GM23338 (cell line): ENCODE results near the gene SSTR1. TPM values are rescaled to one million over a fixed set of nuclear protein-coding genes. Genes with fewer than 3 reads are reported as not detected.

Source experiments
- ATAC-seq: fragments of 200-7000 bp; cut with Tn5 transposase; 3 replicates; pipeline ENCODE4 v1.9.1; 2020
- DNase-seq: peaks from one replicate; pipeline ENCODE4 v3.0.0-alpha.2; 2015; ENCODE audit warnings: low spot score
- H2AFZ ChIP-seq: fragments of 200-600 bp; sonication (generic); 2 replicates; pipeline ENCODE4 v1.8.0; 2016; ENCODE audit warnings: antibody characterized with exemption, mild to moderate bottlenecking, moderate library complexity
- H3F3A ChIP-seq: fragments of 200-600 bp; sonication (generic); replicated peaks from 2 replicates; pipeline ENCODE4 v1.8.0; 2017; ENCODE audit warnings: antibody characterized with exemption, mixed run types, low read depth
- H3K27ac ChIP-seq: fragments of 200-600 bp; sonication (generic); 2 replicates; pipeline ENCODE4 v1.6.1; 2016; ENCODE audit warnings: low read depth
- H3K27me3 ChIP-seq: fragments of 200-600 bp; sonication (generic); 2 replicates; pipeline ENCODE4 v1.8.0; 2016; ENCODE audit warnings: mild to moderate bottlenecking, mixed run types, moderate library complexity; ENCODE audit not compliant: insufficient read depth
- H3K36me3 ChIP-seq: fragments of 200-600 bp; sonication (generic); 2 replicates; pipeline ENCODE4 v1.8.0; 2016; ENCODE audit warnings: mild to moderate bottlenecking; ENCODE audit not compliant: insufficient read depth
- H3K4me1 ChIP-seq: fragments of 200-600 bp; sonication (generic); 2 replicates; pipeline ENCODE4 v1.8.0; 2016; ENCODE audit warnings: mild to moderate bottlenecking, moderate library complexity; ENCODE audit not compliant: insufficient read depth
- H3K4me2 ChIP-seq: fragments of 200-600 bp; sonication (generic); 2 replicates; pipeline ENCODE4 v1.7.1; 2017; ENCODE audit warnings: mixed run types
- H3K4me3 ChIP-seq: fragments of 200-600 bp; sonication (generic); 2 replicates; pipeline ENCODE4 v1.6.1; 2016; ENCODE audit warnings: mixed run types
- H3K79me2 ChIP-seq: fragments of 200-600 bp; sonication (generic); replicated peaks from 2 replicates; pipeline ENCODE4 v1.8.0; 2017; ENCODE audit warnings: mild to moderate bottlenecking; ENCODE audit not compliant: insufficient read depth
- H3K9me2 ChIP-seq: fragments of 200-600 bp; sonication (generic); 2 replicates; pipeline ENCODE4 v1.8.0; 2017; ENCODE audit not compliant: insufficient read depth
- H4K20me1 ChIP-seq: fragments of 200-600 bp; sonication (generic); replicated peaks from 2 replicates; pipeline ENCODE4 v1.8.0; 2017; ENCODE audit warnings: mild to moderate bottlenecking; ENCODE audit not compliant: insufficient read depth
- H3K27ac Mint-ChIP-seq: 2 replicates; pipeline ENCODE4 v1.8.0; 2020; ENCODE audit warnings: inconsistent platforms, mild to moderate bottlenecking, moderate library complexity, mixed read lengths
- H3K27me3 Mint-ChIP-seq: 3 replicates; pipeline ENCODE4 v1.8.0; 2022; ENCODE audit warnings: low read depth, mild to moderate bottlenecking, moderate library complexity, mixed read lengths, inconsistent platforms; ENCODE audit not compliant: insufficient read depth, poor library complexity
- H3K36me3 Mint-ChIP-seq: 3 replicates; pipeline ENCODE4 v1.8.0; 2021; ENCODE audit warnings: low read depth, mild to moderate bottlenecking, inconsistent platforms, moderate library complexity, mixed read lengths
- H3K4me1 Mint-ChIP-seq: 3 replicates; pipeline ENCODE4 v1.8.0; 2020; ENCODE audit warnings: mild to moderate bottlenecking, inconsistent platforms, mixed read lengths
- H3K4me3 Mint-ChIP-seq: 3 replicates; pipeline ENCODE4 v1.8.0; 2021; ENCODE audit warnings: moderate library complexity, mild to moderate bottlenecking, inconsistent platforms, mixed read lengths
- H3K9me3 Mint-ChIP-seq: 3 replicates; pipeline ENCODE4 v1.8.0; 2020; ENCODE audit warnings: moderate library complexity, mild to moderate bottlenecking, inconsistent platforms, mixed read lengths
- CREB1 ChIP-seq: fragments of 250-450 bp; sonication (Bioruptor Pico); IDR thresholded peaks from 2 replicates; pipeline ENCODE4 v1.5.0; 2020; ENCODE audit warnings: low read depth, mild to moderate bottlenecking, moderate library complexity
- EZH2 ChIP-seq: fragments of 200-600 bp; sonication (generic); IDR thresholded peaks from one replicate; pipeline ENCODE4 v1.8.0; 2017; ENCODE audit warnings: antibody characterized with exemption, mild to moderate bottlenecking, low read depth; ENCODE audit not compliant: unreplicated experiment
- EZH2phosphoT487 ChIP-seq: fragments of 200-600 bp; sonication (generic); IDR thresholded peaks from one replicate; pipeline ENCODE4 v1.8.1; 2018; ENCODE audit warnings: antibody characterized with exemption; ENCODE audit not compliant: unreplicated experiment
- JUNB ChIP-seq: IDR thresholded peaks from one replicate; pipeline ENCODE4 v1.6.1; 2016; ENCODE audit warnings: antibody characterized with exemption; ENCODE audit not compliant: unreplicated experiment
- NANOG ChIP-seq: IDR thresholded peaks from 2 replicates; pipeline ENCODE4 v1.6.1; 2016; ENCODE audit warnings: antibody characterized with exemption, borderline replicate concordance
- POLR2AphosphoS5 ChIP-seq: IDR thresholded peaks from 2 replicates; pipeline ENCODE4 v1.6.1; 2016; ENCODE audit warnings: antibody characterized with exemption, low read depth
- ZNF114 ChIP-seq: fragments of 250-450 bp; sonication (Bioruptor Pico); IDR thresholded peaks from 2 replicates; pipeline ENCODE4 v1.5.0; 2020; ENCODE audit warnings: mild to moderate bottlenecking, moderate library complexity
- ZNF331 ChIP-seq: fragments of 250-450 bp; sonication (Bioruptor Pico); IDR thresholded peaks from 2 replicates; pipeline ENCODE4 v1.5.0; 2020; ENCODE audit warnings: low read depth, mild to moderate bottlenecking, moderate library complexity
- ZNF462 ChIP-seq: fragments of 250-450 bp; sonication (Bioruptor Pico); IDR thresholded peaks from 2 replicates; pipeline ENCODE4 v1.5.0; 2020; ENCODE audit warnings: mild to moderate bottlenecking, moderate library complexity
- polyA plus RNA-seq: library from polyadenylated mRNA; unstranded; fragments of >200 nt; fragmentation: Nextera tagmentation; extraction: Ambion mirVana; gene quantifications from 2 replicates; pipeline ENCODE4 v1.2.1, GENCODE V29; 2016
- total RNA-seq: library from RNA; depleted of rRNA; stranded (reverse); fragments of >200 nt; shearing (Covaris generic); gene quantifications from 2 replicates; pipeline ENCODE4 v1.2.3, GENCODE V29; 2014
- TF ChIP-seq, protein P1 (sequence below): IDR thresholded peaks from one replicate; pipeline ENCODE4 v1.6.1; 2018; ENCODE audit warnings: antibody characterized with exemption; ENCODE audit not compliant: unreplicated experiment

The SSTR1 gene
- total and polyA plus RNA-seq, 2 experiments from 2014 or later: 0.42 to 0.80 TPM

DNA sequence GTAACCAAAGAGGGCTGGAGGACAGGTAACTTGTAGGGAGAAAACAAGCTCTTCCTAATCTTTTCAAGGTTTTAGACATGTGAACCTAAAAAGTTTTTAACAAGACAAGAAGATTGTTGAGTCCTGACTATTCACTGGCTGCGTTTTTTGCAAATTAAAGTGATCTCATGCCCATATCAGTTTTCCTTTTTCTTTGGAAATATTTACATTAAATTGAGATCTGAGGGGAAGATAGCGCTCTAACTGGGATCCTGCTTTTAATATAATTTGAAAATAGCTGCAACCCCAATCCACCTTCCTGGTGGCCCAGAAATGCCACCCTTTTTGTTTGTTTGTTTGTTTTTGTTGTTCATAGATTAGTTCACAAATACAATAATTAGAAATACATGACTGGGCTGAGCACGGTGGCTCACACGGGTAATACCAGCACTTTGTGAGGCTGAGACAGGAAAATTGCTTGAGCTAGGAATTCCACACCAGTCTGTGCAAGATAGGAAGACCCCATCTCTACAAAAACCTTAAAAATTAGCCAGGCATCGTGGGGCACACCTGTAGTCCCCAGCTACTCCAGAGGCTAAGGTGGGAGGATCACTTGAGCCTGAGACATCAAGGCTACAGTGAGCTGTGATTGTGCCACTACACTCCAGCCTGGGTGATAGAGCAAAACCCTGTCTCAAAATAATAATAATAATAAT, 2.4 kb upstream of the SSTR1 start:
- Histone ChIP-seq H3F3A (peaks cover 29% of the 10 kb centered on the region; the same call in 1 of the 2 replicates), H3K79me2 (no peaks in the 10 kb centered on the region), H3K4me3 (no peak overlapping the region), H2AFZ (no peak overlapping the region), H3K4me1 (peaks cover 17% of the 10 kb centered on the region; the same call in 1 of the 2 replicates), H3K9me2 (no peaks in the 10 kb centered on the region), H3K36me3 (peaks cover 8% of the 10 kb centered on the region; the same call in 1 of the 2 replicates), H3K4me2 (no peak overlapping the region), H3K27ac (no peak overlapping the region), H3K27me3 (peaks cover 60% of the 10 kb centered on the region), H4K20me1 (no peaks in the 10 kb centered on the region)
- peaks cover 44% of the 10 kb centered on the region for H3K4me1 Mint-ChIP-seq
- no peak overlapping the region; the same call in 1 of the 2 replicates for H3K27ac Mint-ChIP-seq
- peaks cover 78% of the 10 kb centered on the region for H3K27me3 Mint-ChIP-seq
- no peak for TF ChIP-seq ZNF331 (CRISPR knock-in tag)
- peak; percentile 44 for TF ChIP-seq POLR2AphosphoS5
- DNase-seq (peak; percentile 3), ATAC-seq (no peak)
- peaks cover 17% of the 10 kb centered on the region; the same call in 2 of the 3 replicates for H3K36me3 Mint-ChIP-seq
- H3K9me3 Mint-ChIP-seq: peaks cover 28% of the 10 kb centered on the region
- H3K4me3 Mint-ChIP-seq: no peak overlapping the region

DNA sequence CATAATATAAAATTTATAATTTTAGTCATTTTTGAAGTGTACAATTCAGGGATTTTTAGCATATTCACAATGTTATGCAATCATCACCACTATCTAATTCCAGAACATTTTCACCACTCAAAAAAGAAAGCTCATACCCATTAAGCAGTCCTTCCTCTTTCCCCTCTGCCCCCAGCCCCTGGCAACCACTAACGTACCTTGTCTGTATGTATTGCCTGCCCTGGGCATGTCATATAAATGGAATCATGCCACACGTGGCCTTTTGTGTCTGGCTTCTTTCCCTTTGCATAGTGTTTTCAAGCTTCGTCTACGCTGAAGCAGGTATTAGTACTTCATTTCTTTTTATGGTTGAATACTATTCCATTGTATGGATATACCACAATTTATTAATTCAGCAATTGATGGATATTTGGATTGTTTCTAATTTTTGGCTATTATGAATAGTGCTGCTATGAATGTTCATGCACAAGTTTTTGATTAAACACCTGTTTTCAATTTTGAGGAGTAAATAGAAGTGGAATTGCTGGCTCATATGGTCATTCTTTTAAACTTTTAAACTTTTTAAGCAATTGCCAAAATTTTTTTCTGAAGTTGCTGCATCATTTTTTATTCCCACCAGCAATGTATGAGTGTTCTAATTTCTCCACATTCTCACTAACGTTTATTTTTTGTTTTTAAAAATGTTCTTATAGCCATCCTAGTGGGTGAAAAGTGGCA, 1.6 kb upstream of the SSTR1 start:
- ATAC-seq (no peak), DNase-seq (peak; percentile 2)
- peaks cover 28% of the 10 kb centered on the region for H3K9me3 Mint-ChIP-seq
- no peaks in the 10 kb centered on the region; the same call in 1 of the 2 replicates for H3K36me3 ChIP-seq
- peaks cover 85% of the 10 kb centered on the region for H3K27me3 Mint-ChIP-seq
- H3K79me2 ChIP-seq: no peaks in the 10 kb centered on the region
- no peak overlapping the region for H3K27ac Mint-ChIP-seq
- peaks cover 21% of the 10 kb centered on the region for H3K4me1 ChIP-seq
- H3K4me3 ChIP-seq: no peak overlapping the region
- H4K20me1 ChIP-seq: no peaks in the 10 kb centered on the region
- H3F3A ChIP-seq: peaks cover 23% of the 10 kb centered on the region
- H3K4me1 Mint-ChIP-seq: peaks cover 46% of the 10 kb centered on the region
- no peaks in the 10 kb centered on the region for H3K9me2 ChIP-seq
- H3K36me3 Mint-ChIP-seq: peaks cover 8% of the 10 kb centered on the region; the same call in 2 of the 3 replicates
- no peak overlapping the region for H3K4me2 ChIP-seq
- no peak overlapping the region for H3K4me3 Mint-ChIP-seq
- H3K27ac ChIP-seq: no peak overlapping the region
- peaks cover 69% of the 10 kb centered on the region for H3K27me3 ChIP-seq
- H2AFZ ChIP-seq: no peak overlapping the region
- TF ChIP-seq, protein P1, sequence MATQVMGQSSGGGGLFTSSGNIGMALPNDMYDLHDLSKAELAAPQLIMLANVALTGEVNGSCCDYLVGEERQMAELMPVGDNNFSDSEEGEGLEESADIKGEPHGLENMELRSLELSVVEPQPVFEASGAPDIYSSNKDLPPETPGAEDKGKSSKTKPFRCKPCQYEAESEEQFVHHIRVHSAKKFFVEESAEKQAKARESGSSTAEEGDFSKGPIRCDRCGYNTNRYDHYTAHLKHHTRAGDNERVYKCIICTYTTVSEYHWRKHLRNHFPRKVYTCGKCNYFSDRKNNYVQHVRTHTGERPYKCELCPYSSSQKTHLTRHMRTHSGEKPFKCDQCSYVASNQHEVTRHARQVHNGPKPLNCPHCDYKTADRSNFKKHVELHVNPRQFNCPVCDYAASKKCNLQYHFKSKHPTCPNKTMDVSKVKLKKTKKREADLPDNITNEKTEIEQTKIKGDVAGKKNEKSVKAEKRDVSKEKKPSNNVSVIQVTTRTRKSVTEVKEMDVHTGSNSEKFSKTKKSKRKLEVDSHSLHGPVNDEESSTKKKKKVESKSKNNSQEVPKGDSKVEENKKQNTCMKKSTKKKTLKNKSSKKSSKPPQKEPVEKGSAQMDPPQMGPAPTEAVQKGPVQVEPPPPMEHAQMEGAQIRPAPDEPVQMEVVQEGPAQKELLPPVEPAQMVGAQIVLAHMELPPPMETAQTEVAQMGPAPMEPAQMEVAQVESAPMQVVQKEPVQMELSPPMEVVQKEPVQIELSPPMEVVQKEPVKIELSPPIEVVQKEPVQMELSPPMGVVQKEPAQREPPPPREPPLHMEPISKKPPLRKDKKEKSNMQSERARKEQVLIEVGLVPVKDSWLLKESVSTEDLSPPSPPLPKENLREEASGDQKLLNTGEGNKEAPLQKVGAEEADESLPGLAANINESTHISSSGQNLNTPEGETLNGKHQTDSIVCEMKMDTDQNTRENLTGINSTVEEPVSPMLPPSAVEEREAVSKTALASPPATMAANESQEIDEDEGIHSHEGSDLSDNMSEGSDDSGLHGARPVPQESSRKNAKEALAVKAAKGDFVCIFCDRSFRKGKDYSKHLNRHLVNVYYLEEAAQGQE: no peak
- TF ChIP-seq JUNB (no peak), ZNF331 (CRISPR knock-in tag) (no peak), CREB1 (CRISPR knock-in tag) (no peak), POLR2AphosphoS5 (no peak; the same call in none of the 2 replicates), ZNF462 (no peak), ZNF114 (CRISPR knock-in tag) (no peak), EZH2 (no peak), EZH2phosphoT487 (no peak), NANOG (no peak)
